Epithelial cell of proximal tubule (primary cell): ENCODE results near the gene TAF5L. TPM values are rescaled to one million over a fixed set of nuclear protein-coding genes. Genes with fewer than 3 reads are reported as not detected.

ENCODE experiments used
- DNase-seq: peaks from one replicate; pipeline ENCODE4 v3.0.0-alpha.2; 2011; ENCODE audit warnings: low read depth
- H3K4me3 ChIP-seq: 2 replicates; pipeline ENCODE4 v1.5.1; 2011; ENCODE audit warnings: low read depth, mild to moderate bottlenecking, low read length
- total RNA-seq: library from RNA; depleted of rRNA; stranded (reverse); fragments of >200 nt; gene quantifications from 2 replicates; pipeline ENCODE4 v1.2.3, GENCODE V29; 2015
- TF ChIP-seq, protein P1 (sequence below): conservative IDR thresholded peaks from 2 replicates; pipeline ENCODE4 v1.5.1; 2012; ENCODE audit warnings: low read depth, mild to moderate bottlenecking, low read length

The TAF5L gene
- total RNA-seq, 1 donor from 2014 or later: 9.1 TPM

DNA sequence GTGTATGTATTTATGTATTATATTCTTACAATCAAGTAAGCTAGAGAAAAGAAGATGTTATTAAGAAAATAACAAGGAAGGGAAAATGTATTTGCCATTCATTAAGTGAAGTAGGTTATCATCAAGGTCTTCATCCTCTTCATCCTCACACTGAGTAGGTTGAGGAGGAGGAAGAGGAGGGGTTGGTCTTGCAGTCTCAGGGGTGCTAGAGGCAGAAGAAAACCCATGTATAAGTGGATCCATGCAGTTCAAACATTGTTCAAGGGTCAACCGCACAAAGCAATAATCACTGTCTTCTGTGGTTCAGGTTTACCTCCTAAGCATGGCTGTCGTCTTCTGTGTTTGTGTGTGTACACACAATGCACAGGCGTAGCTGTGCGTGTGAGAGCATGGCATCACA, 17.0 kb upstream of the TAF5L start:
- no peak for DNase-seq
- TF ChIP-seq, protein P1, sequence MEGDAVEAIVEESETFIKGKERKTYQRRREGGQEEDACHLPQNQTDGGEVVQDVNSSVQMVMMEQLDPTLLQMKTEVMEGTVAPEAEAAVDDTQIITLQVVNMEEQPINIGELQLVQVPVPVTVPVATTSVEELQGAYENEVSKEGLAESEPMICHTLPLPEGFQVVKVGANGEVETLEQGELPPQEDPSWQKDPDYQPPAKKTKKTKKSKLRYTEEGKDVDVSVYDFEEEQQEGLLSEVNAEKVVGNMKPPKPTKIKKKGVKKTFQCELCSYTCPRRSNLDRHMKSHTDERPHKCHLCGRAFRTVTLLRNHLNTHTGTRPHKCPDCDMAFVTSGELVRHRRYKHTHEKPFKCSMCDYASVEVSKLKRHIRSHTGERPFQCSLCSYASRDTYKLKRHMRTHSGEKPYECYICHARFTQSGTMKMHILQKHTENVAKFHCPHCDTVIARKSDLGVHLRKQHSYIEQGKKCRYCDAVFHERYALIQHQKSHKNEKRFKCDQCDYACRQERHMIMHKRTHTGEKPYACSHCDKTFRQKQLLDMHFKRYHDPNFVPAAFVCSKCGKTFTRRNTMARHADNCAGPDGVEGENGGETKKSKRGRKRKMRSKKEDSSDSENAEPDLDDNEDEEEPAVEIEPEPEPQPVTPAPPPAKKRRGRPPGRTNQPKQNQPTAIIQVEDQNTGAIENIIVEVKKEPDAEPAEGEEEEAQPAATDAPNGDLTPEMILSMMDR: no peak
- no peak overlapping the region for H3K4me3 ChIP-seq

DNA sequence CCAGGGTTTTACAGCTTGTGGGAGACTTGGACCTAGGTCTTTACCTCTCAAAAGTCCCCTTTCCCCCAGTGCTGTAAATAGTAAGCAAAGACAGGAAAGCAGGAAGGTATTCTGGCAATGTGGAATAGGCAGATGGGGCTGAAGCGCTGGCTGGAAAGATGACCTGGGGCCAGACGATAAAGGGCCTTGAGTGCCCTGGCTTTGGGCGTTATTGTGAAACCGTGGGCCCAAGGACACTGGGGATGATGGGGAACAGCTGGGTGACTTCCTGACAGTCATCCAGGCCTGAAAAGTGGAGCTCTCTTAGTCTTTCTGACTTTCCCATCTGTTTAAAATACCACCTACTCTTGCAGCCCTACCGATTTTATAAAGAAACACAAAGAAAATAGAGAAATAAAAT, 16.5 kb upstream of the TAF5L start:
- H3K4me3 ChIP-seq: no peak overlapping the region
- TF ChIP-seq, protein P1: no peak
- no peak for DNase-seq

DNA sequence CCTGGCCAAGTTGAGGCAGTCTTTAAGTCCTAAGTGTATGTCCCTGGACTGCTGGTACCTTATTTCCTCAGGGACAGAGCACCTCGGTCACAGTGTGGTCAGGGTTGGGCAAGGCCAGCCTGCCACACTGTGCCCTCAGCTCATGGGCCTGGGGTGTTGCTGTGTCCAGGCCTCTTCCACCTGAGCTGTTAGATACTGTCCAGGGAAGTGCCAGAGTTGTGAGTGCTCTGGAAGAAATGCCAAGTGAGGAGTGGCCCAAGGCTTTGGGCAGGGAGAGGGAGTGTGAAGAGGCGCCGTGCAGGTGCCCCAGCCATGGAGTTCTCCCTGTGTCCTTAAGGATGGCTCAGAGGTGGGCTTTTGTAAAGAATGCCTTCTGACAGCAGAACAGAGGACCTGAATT, 15.4 kb upstream of the TAF5L start:
- TF ChIP-seq, protein P1: no peak
- no peak for DNase-seq
- H3K4me3 ChIP-seq: no peak overlapping the region

DNA sequence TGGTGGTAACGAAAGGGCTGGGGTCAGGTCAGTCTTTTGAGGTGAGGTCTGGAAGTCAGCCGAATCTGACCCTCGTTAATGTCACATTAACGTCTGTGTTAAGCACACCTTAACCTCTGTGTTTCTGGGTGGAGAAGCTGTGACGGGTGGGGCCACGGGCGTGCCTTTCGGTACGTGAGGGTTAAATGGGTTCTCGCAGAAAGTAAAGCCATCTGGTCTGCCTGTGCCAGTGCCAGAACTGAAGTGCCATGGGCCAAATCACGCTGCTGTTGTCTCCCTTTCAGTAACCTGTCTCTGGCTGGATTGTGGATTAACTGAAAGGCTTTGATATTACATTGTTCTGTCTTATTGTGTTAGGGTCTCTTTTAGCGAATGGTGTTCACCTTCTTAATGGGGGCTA, 14.5 kb upstream of the TAF5L start:
- TF ChIP-seq, protein P1: no peak
- no peak overlapping the region for H3K4me3 ChIP-seq
- DNase-seq: no peak

DNA sequence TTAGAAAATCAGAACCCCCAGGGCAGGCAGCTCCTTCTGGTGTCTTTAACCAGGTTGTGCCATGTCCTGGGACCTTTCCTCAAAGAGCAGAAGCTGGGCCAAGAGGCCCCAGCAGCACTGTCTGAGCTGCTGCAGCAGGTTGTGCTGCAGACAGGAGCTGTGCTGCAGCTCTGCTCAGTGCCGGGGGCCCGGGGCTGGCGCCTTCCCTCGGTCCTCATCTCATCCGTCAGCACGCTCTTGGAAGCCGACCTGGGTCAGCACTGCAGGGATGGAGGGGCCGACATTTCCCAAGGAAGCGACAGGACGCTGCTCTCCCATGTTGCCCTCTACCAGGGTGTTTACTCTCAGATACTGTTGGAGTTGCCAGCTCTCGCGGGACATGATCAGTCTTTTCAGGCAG, 11.8 kb upstream of the TAF5L start:
- no peak for DNase-seq

DNA sequence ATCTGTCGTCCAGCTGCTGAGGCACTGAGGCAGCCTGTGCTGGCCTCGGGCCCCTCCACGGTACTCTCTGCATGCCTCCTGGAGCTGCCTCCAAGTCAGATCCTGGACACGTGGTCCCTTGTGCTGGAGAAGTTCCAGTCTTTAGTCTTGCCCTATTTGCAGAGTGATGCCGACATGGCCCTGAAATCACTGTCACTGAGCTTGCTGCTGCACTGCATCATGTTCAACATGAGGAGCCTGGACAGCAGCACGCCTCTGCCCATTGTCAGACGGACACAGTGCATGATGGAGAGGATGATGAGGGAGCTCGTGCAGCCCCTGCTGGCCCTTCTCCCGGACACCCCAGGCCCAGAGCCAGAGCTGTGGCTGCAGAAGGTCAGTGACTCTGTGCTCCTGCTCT, 10.1 kb upstream of the TAF5L start:
- no peak for DNase-seq
- TF ChIP-seq, protein P1: no peak
- H3K4me3 ChIP-seq: no peak overlapping the region

More for the DNA sequence above, 11.8 kb upstream of the TAF5L start:
- TF ChIP-seq, protein P1: no peak
- H3K4me3 ChIP-seq: no peak overlapping the region

DNA sequence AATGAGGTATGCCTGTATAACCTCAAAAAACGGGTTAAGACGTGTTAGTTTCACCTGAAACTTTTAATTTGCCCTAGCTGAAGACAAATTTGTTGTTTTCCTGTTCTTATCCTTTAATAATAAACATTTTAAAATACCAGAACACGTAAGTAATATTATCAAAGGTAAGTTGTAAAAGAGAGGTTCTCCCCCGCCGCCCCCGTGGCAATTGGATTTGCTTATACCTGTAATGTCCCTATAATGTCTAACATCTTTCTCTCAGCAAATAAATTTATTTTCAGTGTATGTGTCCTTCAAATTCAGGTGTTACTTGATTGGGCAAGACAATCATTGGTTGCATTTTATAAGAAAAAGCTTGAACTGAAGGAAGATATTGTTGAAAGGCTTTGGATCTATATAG, 6.0 kb upstream of the TAF5L start:
- TF ChIP-seq, protein P1: no peak
- DNase-seq: no peak
- H3K4me3 ChIP-seq: no peak overlapping the region
